Activated T-cell treated with anti-CD3 and anti-CD28 coated beads, Interleukin-2, amount 50 U/mL, for 24 hours (primary cell): ENCODE measurements around the gene SETD7.
"Not testable (repeated sequence)": the region's sequence is repeated elsewhere in the genome, so short reads cannot be mapped to it uniquely, and the experiment has no call there.

Experiments
- DNase-seq: peaks from one replicate; pipeline ENCODE4 v3.0.0-alpha.2; 2020
- H3K27ac Mint-ChIP-seq: 2 replicates; pipeline ENCODE4 v1.8.0; 2020; ENCODE audit warnings: mild to moderate bottlenecking, mixed read lengths
- H3K27me3 Mint-ChIP-seq: 2 replicates; pipeline ENCODE4 v1.8.0; 2020; ENCODE audit warnings: mixed read lengths
- H3K36me3 Mint-ChIP-seq: 2 replicates; pipeline ENCODE4 v1.8.0; 2020; ENCODE audit warnings: low read depth, mixed read lengths
- H3K4me1 Mint-ChIP-seq: 2 replicates; pipeline ENCODE4 v1.8.0; 2020; ENCODE audit warnings: low read depth, mixed read lengths
- H3K4me3 Mint-ChIP-seq: 2 replicates; pipeline ENCODE4 v1.8.0; 2020; ENCODE audit warnings: mild to moderate bottlenecking, moderate library complexity, mixed read lengths
- H3K9me3 Mint-ChIP-seq: 2 replicates; pipeline ENCODE4 v1.8.0; 2020; ENCODE audit warnings: mixed read lengths

The SETD7 gene

DNA sequence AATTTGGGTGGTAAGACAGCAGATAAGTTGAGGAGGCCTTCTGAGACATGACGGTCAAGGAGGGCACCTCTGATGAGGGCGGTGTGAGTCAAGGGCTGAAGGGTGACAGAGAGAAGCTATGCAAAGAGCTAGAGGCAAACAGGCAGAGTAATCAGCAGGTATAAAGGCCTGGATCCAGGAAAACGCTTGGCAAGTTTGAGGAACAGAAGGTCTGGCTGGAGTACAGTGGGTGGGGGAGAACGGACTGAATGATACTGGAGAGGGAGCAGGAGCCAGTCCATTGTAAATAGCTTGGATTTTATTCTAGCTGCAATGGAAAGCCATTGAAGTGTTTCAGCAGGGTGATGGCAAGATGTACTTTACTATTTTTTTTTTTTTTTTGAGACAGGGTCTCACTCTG is 62.8 kb downstream of the SETD7 start:
- no peaks in the 10 kb centered on the region for H3K27me3 Mint-ChIP-seq
- H3K9me3 Mint-ChIP-seq, result no peaks in the 10 kb centered on the region
- no peak overlapping the region for H3K27ac Mint-ChIP-seq
- H3K4me3 Mint-ChIP-seq, result no peak overlapping the region
- H3K36me3 Mint-ChIP-seq, result no peaks in the 10 kb centered on the region
- H3K4me1 Mint-ChIP-seq, result no peaks in the 10 kb centered on the region
- no peak for DNase-seq

DNA sequence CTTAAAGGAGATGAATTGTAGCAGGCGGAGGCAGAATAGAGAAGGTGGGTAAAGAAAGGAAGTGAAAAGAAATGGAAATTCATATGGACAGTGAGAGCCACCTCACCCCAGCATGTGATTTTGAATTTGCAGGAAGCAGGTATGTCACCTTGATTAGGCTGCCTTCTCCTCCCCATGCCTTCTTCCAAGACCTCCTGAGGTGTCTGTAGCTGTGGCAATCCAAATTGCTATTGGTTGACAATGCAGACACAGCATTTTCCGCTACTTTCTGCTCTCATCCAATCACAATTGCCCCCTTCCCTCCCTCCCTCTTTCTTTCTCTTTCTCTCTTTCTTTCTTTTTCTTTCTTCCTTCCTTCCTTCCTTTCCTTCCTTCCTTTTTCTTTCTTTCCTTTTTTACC is 63.6 kb downstream of the SETD7 start:
- Mint-ChIP-seq H3K9me3 (no peaks in the 10 kb centered on the region), H3K4me3 (no peak overlapping the region)

DNA sequence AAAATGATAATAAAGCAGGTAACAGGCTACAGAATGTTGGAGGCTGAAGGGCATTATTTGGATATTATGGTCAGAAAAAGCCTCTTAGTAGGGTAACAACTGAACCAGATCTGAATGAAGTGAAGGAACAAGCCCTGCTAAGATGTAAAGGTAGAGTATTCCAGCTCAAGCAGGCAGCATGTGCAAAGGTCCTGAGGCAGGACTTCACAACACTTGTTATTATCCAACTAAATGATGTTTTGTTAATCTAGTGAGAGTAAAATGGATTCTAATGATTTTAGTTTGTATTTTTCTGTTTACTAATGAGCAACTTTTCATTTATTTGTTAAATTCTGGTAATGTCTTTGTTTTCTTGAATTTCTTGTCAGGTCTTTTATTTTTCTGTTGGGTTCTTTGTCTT is 66.4 kb downstream of the SETD7 start:
- Mint-ChIP-seq H3K27ac (no peak overlapping the region), H3K27me3 (no peaks in the 10 kb centered on the region), H3K4me1 (no peaks in the 10 kb centered on the region), H3K36me3 (no peaks in the 10 kb centered on the region), H3K9me3 (no peaks in the 10 kb centered on the region), H3K4me3 (no peak overlapping the region)
- no peak for DNase-seq

More for the DNA sequence above, 63.6 kb downstream of the SETD7 start:
- DNase-seq, result no peak
- Mint-ChIP-seq H3K27me3 (no peaks in the 10 kb centered on the region), H3K27ac (no peak overlapping the region), H3K4me1 (no peaks in the 10 kb centered on the region), H3K36me3 (no peaks in the 10 kb centered on the region)

DNA sequence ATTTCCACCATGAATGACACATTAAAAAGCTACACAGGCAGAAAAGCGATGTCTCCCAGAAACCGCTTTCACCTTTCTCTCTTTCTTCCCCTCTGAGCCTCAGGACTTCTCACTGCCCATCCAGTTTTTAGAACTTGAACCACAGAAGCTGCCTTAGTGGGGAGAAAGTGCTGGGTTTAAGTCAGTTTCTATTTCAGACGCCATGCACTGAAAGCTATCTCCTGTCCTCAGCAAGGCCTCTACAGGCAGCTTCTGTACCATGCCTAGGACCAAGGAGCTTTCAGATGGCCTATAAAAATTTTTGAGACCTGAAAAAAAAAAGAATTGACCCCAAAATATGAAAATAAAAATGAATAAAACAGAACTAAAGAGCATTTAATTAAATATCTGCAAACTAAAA is 67.6 kb downstream of the SETD7 start:
- Mint-ChIP-seq H3K27me3 (no peaks in the 10 kb centered on the region), H3K4me3 (no peak overlapping the region), H3K4me1 (no peaks in the 10 kb centered on the region), H3K9me3 (no peaks in the 10 kb centered on the region), H3K36me3 (no peaks in the 10 kb centered on the region), H3K27ac (no peak overlapping the region)
- DNase-seq, result no peak

DNA sequence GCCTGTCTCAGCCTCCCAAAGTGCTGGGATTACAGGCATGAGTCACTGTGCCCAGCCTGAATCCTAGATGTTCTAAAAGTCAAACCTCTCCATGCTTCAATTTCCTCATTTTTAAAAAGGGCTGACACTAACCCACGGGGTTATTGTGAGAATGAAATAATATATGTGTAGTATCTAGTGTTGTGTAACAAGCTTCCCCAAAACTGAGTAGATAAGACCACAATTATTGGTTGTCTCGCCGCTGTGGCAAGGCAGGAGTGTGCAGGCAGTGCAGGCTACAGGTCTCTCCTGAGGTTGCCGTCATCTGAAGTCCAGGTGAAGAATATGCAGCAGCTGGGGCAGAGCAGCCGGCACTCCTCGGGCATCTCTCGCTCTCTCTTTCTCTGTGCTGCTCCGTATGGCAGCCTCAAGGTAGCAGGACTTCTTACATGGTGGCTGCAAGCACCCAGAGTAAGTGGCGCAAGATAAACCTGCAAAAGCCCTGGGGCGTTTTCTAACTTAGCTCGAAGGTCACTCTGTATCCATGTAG is 71.2 kb downstream of the SETD7 start:
- DNase-seq, result no peak
- H3K4me3 Mint-ChIP-seq, result no peak overlapping the region
- H3K36me3 Mint-ChIP-seq, result no peaks in the 10 kb centered on the region
- no peaks in the 10 kb centered on the region for H3K9me3 Mint-ChIP-seq
- H3K27me3 Mint-ChIP-seq, result no peaks in the 10 kb centered on the region
- no peak overlapping the region for H3K27ac Mint-ChIP-seq
- H3K4me1 Mint-ChIP-seq, result no peaks in the 10 kb centered on the region

DNA sequence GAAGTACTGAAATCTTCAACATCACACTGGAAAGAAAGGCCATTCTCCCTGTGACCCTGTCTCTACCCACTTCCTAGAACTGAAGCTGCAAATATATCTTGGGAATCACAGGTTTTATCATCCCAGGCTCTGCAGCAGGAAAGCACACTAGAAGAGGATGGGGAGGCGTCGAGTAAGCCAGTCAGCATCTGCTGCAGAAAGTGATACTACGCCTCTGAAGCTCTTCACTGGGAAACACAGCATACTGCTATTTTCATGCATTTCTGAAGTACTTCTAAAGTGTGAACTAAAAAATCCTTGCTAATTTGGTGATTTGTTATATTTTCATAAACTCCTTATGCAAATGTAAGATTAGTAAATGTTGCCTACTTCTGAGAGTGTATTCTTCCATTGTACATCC is 73.0 kb downstream of the SETD7 start:
- DNase-seq, result no peak
- Mint-ChIP-seq H3K27me3 (no peaks in the 10 kb centered on the region), H3K4me3 (no peak overlapping the region), H3K36me3 (peaks cover 3% of the 10 kb centered on the region), H3K27ac (no peak overlapping the region), H3K9me3 (no peaks in the 10 kb centered on the region), H3K4me1 (no peaks in the 10 kb centered on the region)

DNA sequence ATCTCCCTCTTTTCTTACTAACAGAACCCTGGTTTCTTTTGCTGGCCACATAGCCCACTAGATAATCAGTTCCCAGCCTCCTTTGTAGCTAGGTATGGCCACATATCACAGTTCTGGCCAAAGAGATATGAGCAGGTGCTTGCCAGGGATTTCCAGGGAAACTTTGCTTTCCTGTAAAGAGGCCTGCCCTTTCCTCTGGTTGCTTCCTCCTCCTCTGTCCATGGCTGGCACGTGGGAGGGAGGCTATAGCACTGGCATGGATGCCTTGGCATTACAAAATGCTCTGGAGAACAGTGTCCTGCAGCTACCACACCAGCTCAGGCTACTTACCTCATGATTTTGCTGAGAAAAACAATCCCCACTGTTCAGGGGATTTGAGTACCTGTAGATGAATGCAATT is 74.6 kb downstream of the SETD7 start:
- Mint-ChIP-seq H3K27me3 (no peaks in the 10 kb centered on the region), H3K4me1 (no peaks in the 10 kb centered on the region), H3K9me3 (no peaks in the 10 kb centered on the region), H3K36me3 (peaks cover 3% of the 10 kb centered on the region), H3K27ac (no peak overlapping the region), H3K4me3 (no peak overlapping the region)
- no peak for DNase-seq

DNA sequence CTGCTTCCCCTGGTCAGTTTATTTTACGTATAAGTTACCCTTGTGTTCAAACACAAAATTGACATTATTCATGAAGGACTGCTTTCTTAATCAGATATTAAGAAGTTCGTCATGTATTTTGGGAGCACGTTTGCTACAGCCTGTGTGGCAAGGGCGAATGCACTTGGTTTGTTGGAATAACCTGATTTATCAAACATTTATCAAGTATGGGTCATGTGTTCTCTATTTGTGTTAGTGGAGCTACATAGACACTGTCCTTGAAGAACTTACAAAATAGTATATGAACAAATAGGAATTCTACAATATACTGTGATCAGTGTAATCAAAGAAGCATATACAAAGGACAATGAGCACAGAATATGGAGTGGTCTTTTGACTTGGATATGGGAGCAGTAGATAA is 79.7 kb downstream of the SETD7 start:
- no peak overlapping the region for H3K27ac Mint-ChIP-seq
- no peaks in the 10 kb centered on the region for H3K27me3 Mint-ChIP-seq
- peaks cover 7% of the 10 kb centered on the region for H3K9me3 Mint-ChIP-seq
- peaks cover 4% of the 10 kb centered on the region for H3K4me1 Mint-ChIP-seq
- H3K4me3 Mint-ChIP-seq, result no peak overlapping the region
- peaks cover 31% of the 10 kb centered on the region for H3K36me3 Mint-ChIP-seq
- no peak for DNase-seq

DNA sequence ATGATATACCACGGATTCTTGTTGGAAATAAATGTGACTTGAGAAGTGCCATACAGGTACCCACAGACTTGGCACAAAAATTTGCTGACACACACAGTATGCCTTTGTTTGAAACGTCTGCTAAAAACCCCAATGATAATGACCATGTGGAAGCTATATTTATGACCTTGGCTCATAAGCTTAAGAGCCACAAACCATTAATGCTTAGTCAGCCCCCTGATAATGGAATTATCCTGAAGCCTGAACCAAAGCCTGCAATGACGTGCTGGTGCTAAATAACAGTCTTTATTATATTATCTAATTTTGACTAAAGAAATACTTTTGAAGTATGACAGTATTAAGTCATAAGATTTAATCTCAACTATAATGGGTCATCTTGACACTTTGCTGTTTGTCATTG is 83.2 kb downstream of the SETD7 start:
- Mint-ChIP-seq H3K36me3 (peaks cover 47% of the 10 kb centered on the region), H3K4me3 (no peak overlapping the region)

DNA sequence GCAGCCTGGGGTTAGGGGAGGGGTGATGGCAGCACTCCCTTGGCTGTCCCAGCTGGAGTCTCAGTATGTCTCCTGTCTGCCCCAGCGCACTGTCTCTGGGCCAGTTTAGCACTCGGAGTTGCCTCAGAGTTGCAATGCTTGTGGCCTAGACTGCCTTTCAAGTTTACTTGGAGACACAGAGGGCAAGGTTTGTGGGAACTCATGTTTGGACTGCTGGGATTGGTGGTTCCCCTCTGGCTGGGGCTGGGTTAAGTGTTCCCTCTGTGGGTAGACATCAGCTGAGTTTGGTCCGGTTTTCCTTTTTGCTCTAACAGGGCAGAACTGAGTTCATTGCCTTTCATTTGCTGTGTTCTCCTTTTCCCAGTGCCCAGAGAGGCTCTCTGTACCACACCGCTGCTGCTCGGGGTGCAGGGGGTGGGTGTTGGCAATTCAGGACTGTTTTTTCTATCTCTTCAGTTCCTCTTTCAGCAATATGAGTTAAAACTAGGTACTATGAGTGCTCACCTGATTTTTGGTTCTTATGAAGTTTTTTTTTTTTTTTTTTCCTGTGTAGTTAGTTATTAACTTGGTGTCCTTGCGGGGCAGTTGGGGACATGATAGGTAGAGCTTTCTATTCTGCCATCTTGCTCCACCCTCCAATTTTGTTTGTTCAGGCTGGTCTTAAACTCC is 84.9 kb downstream of the SETD7 start:
- Mint-ChIP-seq H3K27me3 (no peaks in the 10 kb centered on the region), H3K9me3 (peaks cover 18% of the 10 kb centered on the region)
- DNase-seq, result no peak

More for the DNA sequence above, 83.2 kb downstream of the SETD7 start:
- peaks cover 17% of the 10 kb centered on the region for H3K9me3 Mint-ChIP-seq
- no peaks in the 10 kb centered on the region for H3K27me3 Mint-ChIP-seq
- no peak overlapping the region for H3K27ac Mint-ChIP-seq
- DNase-seq, result no peak
- H3K4me1 Mint-ChIP-seq, result peaks cover 13% of the 10 kb centered on the region

DNA sequence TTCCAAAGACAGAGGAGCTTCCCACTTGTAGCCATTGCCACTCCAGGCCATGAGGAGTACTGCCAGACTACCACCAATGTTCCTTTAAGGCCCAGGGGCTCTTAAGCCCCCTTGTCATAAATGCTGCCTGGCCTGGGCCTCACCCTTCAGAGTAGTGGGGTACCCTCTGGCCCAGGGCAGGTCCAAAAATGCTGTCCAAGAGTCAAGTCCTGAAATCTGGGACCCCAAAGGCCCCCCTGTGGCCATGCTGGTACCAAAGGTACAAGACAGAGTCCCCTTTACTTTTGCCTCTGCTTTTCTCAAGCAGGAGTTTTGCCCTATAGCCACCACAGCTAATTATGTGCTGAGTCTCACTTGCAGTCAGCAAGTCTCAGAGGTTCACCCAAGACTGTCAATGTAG is 85.7 kb downstream of the SETD7 start:
- no peak overlapping the region for H3K27ac Mint-ChIP-seq

More for the DNA sequence above, 84.9 kb downstream of the SETD7 start:
- Mint-ChIP-seq H3K4me3 (no peak overlapping the region), H3K27ac (no peak overlapping the region), H3K4me1 (peaks cover 13% of the 10 kb centered on the region), H3K36me3 (peaks cover 48% of the 10 kb centered on the region)

DNA sequence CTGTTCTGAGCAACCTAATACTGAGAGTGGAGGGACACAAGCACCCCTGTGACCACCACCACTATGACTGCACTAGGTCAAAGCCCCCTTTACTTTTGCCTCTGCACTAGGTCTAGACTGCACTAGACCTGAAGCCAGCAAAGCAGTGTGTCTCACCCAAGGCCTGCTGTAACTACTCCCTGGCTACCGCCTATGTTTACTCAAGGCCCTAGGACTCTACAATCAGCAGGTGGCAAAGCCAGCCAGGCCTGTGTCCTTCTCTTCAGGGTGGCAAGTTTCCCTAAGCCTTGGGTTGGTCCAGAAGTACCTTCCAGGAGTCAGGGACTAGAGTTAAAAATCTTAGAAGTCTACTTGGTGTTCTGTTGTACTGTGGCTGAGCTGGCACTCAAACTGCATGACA is 86.2 kb downstream of the SETD7 start:
- peaks cover 18% of the 10 kb centered on the region for H3K9me3 Mint-ChIP-seq
- H3K36me3 Mint-ChIP-seq, result peaks cover 47% of the 10 kb centered on the region
- H3K4me1 Mint-ChIP-seq, result peaks cover 18% of the 10 kb centered on the region
- no peak overlapping the region for H3K4me3 Mint-ChIP-seq
- H3K27me3 Mint-ChIP-seq, result no peaks in the 10 kb centered on the region
- H3K27ac Mint-ChIP-seq, result no peak overlapping the region
- no peak for DNase-seq

More for the DNA sequence above, 85.7 kb downstream of the SETD7 start:
- DNase-seq, result no peak
- H3K9me3 Mint-ChIP-seq, result peaks cover 18% of the 10 kb centered on the region
- H3K27me3 Mint-ChIP-seq, result no peaks in the 10 kb centered on the region
- no peak overlapping the region for H3K4me3 Mint-ChIP-seq
- H3K4me1 Mint-ChIP-seq, result peaks cover 18% of the 10 kb centered on the region
- peaks cover 45% of the 10 kb centered on the region for H3K36me3 Mint-ChIP-seq

DNA sequence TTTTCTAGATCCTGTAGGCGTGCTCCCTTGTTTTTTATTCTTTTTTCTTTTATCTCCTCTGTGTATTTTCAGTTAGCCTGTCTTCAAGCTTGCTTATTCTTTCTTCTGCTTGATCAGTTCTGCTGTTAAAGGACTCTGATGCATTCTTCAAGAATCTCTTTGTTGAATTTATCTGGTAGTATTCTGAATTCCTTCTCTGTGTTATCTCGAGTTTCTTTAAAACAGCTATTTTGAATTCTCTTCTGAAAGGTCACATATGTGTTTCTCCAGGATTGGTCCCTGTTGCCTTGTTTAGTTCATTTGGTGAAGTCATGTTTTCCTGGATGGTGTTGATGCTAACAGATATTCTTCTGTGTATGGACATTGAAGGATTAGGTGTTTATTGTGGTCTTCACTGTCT is 86.8 kb downstream of the SETD7 start:
- Mint-ChIP-seq H3K27ac (no peak overlapping the region), H3K27me3 (no peaks in the 10 kb centered on the region), H3K4me1 (peaks cover 18% of the 10 kb centered on the region), H3K36me3 (peaks cover 49% of the 10 kb centered on the region), H3K9me3 (peaks cover 18% of the 10 kb centered on the region), H3K4me3 (no peak overlapping the region)
- no peak for DNase-seq

DNA sequence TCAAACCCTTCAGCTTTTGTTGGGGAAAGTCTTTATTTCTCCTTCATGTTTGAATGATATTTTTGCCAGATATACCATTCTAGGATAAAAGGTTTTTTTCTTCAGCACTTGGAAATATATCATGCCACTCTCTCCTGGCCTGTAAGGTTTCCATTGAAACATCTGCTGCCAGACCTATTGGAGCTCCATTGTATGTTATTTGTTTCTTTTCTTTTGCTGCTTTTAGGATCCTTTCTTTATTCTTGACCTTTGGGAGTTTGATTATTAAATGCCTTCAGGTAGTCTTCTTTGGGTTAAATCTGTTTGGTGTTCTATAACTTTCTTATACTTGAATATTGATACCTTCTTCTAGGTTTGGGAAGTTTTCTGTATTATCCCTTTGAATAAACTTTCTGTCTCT is 87.3 kb downstream of the SETD7 start:
- peaks cover 18% of the 10 kb centered on the region for H3K9me3 Mint-ChIP-seq
- H3K4me1 Mint-ChIP-seq, result peaks cover 18% of the 10 kb centered on the region
- H3K27me3 Mint-ChIP-seq, H3K27ac Mint-ChIP-seq, DNase-seq, H3K4me3 Mint-ChIP-seq: not testable (repeated sequence)
- peaks cover 52% of the 10 kb centered on the region for H3K36me3 Mint-ChIP-seq

DNA sequence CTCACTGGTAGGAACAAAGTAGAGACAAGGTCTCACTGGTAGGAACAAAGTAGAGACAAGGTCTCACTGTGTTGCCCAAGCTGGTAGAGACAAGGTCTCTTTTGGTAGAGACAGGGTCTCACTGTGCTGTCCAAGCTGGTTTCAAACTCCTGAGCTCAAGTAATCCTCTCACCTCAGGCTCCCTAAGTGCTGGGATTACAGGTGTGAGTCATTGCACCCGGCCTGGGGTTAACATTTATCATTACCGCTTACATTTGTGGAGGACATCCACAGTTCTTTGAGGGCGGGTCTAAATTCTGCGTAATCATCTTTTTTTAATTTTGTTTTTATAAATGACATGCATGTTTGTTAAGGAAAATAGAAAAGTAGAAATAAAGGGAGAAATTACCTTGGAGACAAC is 90.1 kb downstream of the SETD7 start:
- Mint-ChIP-seq H3K4me1 (peaks cover 17% of the 10 kb centered on the region), H3K4me3 (no peak overlapping the region), H3K9me3 (peaks cover 8% of the 10 kb centered on the region), H3K27ac (no peak overlapping the region), H3K27me3 (no peaks in the 10 kb centered on the region), H3K36me3 (peaks cover 39% of the 10 kb centered on the region)
- no peak for DNase-seq

DNA sequence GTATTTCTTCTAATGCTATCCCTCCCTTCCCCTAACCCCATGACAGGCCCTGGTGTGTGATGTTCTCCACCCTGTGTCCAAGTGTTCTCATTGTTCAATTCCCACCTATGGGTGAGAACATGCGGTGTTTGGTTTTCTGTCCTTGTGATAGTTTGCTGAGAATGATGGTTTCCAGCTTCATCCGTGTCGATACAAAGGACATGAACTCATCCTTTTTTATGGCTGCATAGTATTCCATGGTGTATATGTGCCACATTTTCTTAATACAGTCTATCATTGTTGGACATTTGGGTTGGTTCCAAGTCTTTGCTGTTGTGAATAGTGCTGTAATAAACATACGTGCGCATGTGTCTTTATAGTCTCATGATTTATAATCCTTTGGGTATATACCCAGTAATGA is 91.5 kb downstream of the SETD7 start:
- Mint-ChIP-seq H3K36me3 (peaks cover 42% of the 10 kb centered on the region), H3K4me1 (peaks cover 22% of the 10 kb centered on the region)
- not testable (repeated sequence) for DNase-seq, H3K4me3 Mint-ChIP-seq, H3K9me3 Mint-ChIP-seq, H3K27ac Mint-ChIP-seq, H3K27me3 Mint-ChIP-seq
